GM19035 (cell line): ENCODE data around the gene SF3B6.
"Not testable (repeated sequence)": the region's sequence is repeated elsewhere in the genome, so short reads cannot be mapped to it uniquely, and the experiment has no call there.

Source experiments
- ATAC-seq: cut with Tn5 transposase; IDR thresholded peaks from one replicate; pipeline ENCODE4 v1.9.1; 2021; ENCODE audit not compliant: unreplicated experiment

The SF3B6 gene

GRCh38 chr2:24075915-24076848 lies at the start of gene SF3B6:
Gene SF3B6 (minus strand): TSS chr2:24076326. CDS start chr2:24076229, 97 bp downstream.
- ATAC-seq: peak; percentile 95

DNA sequence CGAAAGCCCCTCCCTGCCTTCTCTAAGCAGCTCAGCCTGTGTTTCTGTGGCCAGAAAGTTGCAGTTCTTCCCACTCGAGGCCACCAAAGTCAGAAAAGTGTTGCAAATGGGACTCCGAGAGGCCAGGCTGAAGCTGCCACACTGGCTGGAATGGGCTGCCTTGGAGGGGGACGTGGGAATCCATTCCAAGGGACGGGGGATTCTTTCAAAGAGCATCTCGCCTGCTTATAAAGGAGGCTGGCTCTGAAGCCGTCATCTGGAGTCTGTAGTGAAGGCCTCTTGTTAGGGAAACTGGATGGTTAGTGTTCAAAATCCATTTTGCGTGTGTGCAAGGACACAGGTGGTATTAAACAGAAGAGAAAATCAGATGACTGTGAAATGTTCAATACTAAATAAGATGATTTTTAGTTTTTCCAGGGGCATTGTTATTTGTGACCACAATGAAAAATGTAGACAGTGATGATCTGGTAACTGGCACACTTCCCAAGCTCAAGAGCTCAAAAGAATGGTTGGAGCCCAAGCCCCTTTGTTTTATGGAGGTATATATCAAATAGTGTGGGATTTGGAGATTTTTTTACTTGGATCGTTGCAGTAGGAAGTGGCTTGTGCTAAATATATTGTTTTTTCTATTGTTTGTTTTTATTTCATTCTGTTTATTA lies 47.9 kb upstream of the SF3B6 start:
- ATAC-seq: peak; percentile 8

DNA sequence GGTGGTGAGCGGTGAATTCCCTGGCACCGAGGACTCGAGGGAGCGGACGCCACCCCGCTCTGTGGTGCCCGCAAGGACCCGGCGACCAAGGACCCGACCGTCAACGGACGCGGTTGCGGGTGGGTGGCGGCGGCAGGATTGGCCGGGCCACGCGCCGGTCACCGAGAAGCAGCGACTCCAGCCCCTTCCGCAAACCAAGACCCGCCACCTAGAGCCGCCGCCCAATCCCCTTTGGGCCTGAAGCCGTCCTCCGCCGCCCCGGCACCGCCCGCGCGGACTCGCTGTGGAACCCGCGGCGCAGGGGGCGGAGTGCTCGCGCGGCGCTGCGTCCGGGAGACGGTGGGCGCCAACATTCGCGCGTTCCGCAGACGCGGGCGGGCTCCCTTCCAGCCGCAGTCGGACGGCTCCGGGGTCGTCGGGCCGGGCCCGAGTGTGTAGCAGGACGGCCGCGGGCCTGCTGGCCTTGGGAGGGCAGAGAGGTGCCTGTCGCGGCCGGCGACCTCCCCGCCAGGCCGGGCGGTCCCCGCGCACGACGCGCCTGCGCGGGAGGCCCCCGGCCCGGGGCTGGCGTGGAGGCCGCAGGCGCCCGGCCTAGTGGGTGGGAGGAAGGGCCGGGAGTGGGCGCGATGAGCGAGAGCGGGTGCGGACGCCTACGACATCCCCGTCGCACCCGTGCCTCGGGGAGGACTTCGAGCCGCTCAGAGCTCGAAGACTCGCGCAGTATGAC lies 47.2 kb upstream of the SF3B6 start, which contains the start of the genes FAM228B and PFN4:
TSS of gene FAM228B (plus strand) at position 275 of the 727 bp plus-strand sequence. CDS start 893 bp downstream, outside the sequence.
TSS of gene PFN4 (minus strand) at position 140 of the 727 bp plus-strand sequence. CDS start 799 bp downstream, outside the sequence.
- peak; percentile 94 for ATAC-seq

DNA sequence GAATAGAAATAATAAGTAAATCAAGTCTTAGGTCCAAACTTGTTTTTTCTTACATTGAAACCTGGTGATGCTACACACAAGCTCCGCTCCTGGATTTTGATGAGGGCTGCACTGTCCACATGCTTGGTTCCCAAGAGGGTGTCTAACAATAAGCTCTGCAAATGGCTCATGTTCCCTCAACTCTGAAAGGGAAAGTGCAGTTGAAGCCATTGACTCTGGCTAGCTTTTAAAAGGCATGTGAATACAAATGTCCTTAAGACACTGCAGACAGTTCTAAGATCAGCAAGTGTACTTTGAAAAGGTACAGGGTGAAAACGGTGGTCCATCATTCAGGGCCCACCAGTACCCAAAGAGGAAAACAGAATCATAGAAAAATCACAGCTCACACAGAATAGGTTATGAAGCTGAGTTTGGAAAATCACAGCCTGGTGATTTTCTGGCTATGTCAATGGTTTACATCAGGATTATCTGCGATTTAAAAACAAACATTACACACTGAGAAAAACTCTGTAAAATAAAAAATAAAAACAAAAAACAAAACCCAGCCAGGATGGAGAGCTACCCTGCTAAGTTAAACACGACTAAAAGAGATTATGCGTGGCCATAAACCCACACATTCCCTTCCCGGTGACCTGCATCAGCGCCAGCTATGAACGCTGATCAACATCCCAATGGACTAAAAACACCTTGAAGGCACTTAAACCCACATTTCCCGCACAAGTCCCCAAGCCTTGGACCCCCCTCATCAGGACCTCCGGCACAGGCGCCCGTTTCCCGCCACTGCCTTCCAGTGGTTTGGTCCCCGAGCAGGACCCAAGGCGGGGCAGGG lies 46.5 kb upstream of the SF3B6 start:
- no peak for ATAC-seq

DNA sequence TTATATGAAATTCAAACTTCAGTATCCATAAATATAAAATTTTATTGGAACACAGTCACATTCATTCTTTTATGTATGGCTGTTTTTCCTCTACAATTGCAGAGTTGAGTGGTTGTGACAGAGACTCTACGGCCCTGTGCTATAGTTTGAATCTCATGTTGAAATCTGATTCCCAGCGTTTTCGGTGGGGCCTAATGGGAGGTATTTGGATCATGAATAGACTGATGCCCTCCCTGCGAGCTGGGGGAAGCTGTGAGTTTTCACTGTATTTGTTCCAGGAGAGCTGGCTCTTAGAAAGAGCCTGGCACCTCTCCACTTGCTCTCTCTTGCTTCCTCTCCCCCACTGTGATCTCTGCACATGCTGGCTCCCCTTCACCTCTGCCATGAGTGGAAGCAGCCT lies 45.3 kb upstream of the SF3B6 start:
- no peak for ATAC-seq

- ATAC-seq: no peak
Measured at GRCh38 chr2:24121066-24121465, 44.9 kb upstream of the SF3B6 start.

DNA sequence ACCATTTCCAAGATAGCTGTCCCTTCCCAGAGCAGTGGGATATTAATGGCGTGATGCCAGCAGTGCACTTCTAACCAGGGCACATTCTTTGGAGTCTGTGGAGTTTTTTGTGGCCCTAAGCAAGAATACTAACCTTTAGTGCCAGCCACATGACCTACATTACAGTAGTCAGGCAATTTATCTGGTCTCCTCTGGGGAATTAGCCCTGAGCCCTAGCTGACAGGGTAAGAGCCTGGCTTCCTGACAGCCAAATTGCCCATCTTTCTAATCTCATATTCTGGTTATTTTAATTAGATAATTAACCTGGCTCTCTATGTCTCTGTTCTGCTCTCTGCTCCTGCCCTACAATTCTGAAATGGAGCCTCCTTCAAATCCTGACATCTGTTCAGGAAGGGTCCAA lies 41.8 kb upstream of the SF3B6 start:
- ATAC-seq: no peak

DNA sequence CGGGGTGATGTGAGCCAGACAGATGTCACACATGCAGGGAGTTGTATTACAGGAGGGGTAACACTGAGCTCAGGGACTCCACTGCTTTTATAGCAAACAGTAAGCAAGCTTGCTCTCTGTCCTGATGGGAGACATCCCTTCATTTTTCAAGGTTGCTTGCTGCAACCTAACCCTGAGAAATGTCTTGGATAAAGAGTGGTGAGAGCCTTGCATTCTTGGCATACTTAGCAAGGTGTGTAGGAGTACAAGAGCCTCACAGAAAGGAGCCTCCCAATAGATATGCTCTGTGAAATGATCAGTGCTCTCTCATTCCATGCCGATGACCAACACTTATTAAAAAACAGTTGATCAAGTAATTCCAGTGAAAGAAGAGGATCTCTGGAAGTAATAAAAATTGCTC lies 38.9 kb upstream of the SF3B6 start:
- no peak for ATAC-seq

- no peak for ATAC-seq
Measured at GRCh38 chr2:24111407-24111901, 35.3 kb upstream of the SF3B6 start.

DNA sequence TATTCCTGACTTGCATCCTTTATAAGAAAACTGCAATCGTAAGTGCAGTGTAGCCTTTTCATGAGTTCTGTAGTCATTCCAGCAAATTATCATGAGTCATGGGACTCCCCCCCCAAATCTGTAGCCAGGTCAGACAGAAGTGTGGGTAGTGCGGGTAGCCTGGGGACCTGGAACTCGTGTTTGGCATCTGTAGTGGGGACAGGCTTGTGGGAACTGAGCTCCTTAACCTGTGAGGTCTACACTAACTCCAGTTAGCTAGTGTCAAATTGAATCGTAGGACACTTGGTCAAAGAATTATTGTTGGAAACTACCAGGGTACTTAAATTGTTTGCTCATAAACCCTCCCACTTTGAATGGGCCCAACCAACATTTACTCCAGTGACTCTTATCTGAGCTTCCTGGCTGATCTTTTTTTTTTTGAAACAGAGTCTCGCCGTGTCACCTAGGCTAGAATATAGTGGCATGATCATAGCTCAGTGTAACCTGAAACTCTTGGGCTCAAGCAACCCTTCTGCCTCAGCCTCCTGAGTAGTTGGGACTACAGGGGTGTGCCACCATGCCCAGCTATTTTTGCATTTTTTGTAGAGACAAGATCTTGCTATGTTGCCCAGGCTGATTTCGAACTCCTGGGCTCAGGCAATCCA lies 34.7 kb upstream of the SF3B6 start:
- ATAC-seq: no peak

- not testable (repeated sequence) for ATAC-seq
Measured at GRCh38 chr2:24109431-24109830, 33.3 kb upstream of the SF3B6 start.

GRCh38 chr2:24107336-24107735 lies 31.2 kb upstream of the SF3B6 start:
- ATAC-seq: no peak

- ATAC-seq: no peak
Measured at GRCh38 chr2:24106786-24107185, 30.7 kb upstream of the SF3B6 start.

GRCh38 chr2:24105816-24106215 lies 29.7 kb upstream of the SF3B6 start:
- ATAC-seq: no peak

DNA sequence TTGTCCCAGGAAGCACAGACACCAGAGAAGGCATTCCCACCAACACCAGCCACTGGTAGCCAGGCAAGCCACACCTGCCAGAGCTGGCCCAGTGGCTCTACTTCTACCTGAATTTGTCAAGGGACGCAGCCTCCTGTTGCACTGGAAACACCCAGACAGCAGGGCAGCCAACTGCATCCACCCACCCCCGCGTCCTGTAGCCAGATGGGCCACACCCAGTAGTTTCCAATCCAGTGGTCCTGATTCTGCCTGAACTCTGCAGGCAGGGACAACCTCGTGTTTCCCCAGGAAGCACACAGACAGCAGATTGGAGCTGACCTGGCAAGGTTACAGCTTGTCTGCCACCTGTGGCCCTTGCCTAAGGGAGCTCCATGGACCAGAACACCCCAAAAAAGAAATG lies 28.8 kb upstream of the SF3B6 start:
- ATAC-seq: no peak

- ATAC-seq: no peak
Measured at GRCh38 chr2:24104110-24104650, 28.1 kb upstream of the SF3B6 start.

GRCh38 chr2:24102677-24103076 lies 26.6 kb upstream of the SF3B6 start:
- no peak for ATAC-seq

GRCh38 chr2:24101992-24102391 lies 25.9 kb upstream of the SF3B6 start:
- no peak for ATAC-seq

DNA sequence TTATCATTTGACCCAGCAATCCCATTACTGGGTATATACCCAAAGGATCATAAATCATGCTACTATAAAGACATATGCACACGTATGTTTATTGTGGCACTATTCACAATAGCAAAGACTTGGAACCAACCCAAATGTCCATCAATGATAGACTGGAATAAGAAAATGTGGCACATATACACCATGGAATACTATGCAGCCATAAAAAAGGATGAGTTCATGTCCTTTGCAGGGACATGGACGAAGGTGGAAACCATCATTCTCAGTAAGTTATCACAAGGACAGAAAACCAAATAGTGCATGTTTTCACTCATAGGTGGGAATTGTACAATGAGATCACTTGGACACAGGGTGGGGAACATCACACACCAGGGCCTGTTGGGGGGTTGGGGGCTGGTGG lies 24.6 kb upstream of the SF3B6 start:
- ATAC-seq: not testable (repeated sequence)
